ENCODE measurements around the gene ATP11A.

DNA sequence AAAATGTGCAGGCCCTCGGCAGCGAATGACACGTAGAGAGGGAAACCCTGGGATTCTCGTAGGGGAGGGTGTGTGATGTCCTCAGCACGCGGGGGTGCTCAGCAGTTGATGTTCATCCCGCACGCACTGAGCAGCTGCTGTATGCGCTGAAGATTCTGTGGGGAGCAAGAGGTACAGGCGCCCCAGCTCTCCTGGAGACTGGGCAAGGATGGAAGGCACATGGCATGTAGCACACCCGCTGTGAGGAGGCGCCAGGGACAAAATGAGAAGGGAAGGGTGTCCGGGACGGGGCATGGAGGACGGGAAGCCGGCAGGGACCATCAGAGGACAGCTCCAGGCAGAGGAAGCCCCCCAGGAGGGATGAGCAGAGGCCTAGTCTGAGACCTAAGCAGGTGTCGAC, 15.4 kb downstream of the ATP11A start:
- TF ChIP-seq, protein P1, sequence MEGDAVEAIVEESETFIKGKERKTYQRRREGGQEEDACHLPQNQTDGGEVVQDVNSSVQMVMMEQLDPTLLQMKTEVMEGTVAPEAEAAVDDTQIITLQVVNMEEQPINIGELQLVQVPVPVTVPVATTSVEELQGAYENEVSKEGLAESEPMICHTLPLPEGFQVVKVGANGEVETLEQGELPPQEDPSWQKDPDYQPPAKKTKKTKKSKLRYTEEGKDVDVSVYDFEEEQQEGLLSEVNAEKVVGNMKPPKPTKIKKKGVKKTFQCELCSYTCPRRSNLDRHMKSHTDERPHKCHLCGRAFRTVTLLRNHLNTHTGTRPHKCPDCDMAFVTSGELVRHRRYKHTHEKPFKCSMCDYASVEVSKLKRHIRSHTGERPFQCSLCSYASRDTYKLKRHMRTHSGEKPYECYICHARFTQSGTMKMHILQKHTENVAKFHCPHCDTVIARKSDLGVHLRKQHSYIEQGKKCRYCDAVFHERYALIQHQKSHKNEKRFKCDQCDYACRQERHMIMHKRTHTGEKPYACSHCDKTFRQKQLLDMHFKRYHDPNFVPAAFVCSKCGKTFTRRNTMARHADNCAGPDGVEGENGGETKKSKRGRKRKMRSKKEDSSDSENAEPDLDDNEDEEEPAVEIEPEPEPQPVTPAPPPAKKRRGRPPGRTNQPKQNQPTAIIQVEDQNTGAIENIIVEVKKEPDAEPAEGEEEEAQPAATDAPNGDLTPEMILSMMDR (IDR thresholded peaks at IDR 0.05; ENCODE audit: poor library complexity), result no peak
- TF ChIP-seq EZH2 (IDR thresholded peaks at IDR 0.05; ENCODE audit: borderline replicate concordance) (no peak), EZH2phosphoT487 (IDR thresholded peaks at IDR 0.05; ENCODE audit: low read depth, severe bottlenecking, unreplicated experiment) (no peak)
